Measurements from ENCODE around the gene PEDS1. TPM values are rescaled to one million over a fixed set of nuclear protein-coding genes. Genes with fewer than 3 reads are reported as not detected.
A peak's percentile ranks its signal among the peaks of the same experiment; 100 is the strongest.

Gene PEDS1
- total and polyA plus RNA-seq, 2 of the 13 experiments (the other 11 are each of a cell fraction or from before 2014, with no cell fraction given): 30.5 to 93.9 TPM

GRCh38 chr20:50165684-50166554, 12.4 kb upstream of the PEDS1 start (continued):
- TF ChIP-seq TSC22D2 (CRISPR knock-in tag; IDR thresholded peaks at IDR 0.05; ENCODE audit: borderline replicate concordance) (peak; percentile 52; the same call in 1 of the 2 replicates), ZNF772 (CRISPR knock-in tag; IDR thresholded peaks at IDR 0.05) (peak; percentile 97), FOXM1 (CRISPR knock-in tag; IDR thresholded peaks at IDR 0.05) (no peak), FOSL2 (CRISPR knock-in tag; IDR thresholded peaks at IDR 0.05) (peak; percentile 99), THAP11 (CRISPR knock-in tag; IDR thresholded peaks at IDR 0.05) (peak; percentile 88), MYNN (CRISPR knock-in tag; IDR thresholded peaks at IDR 0.05; ENCODE audit: low read depth) (peak; percentile 60; the same call in 1 of the 2 replicates), CENPBD1 (CRISPR knock-in tag; IDR thresholded peaks at IDR 0.05; ENCODE audit: borderline replicate concordance, low read depth) (peak; percentile 71; the same call in 1 of the 2 replicates), RERE (CRISPR knock-in tag; IDR thresholded peaks at IDR 0.05; ENCODE audit: low read depth) (peak; percentile 67), HBP1 (CRISPR knock-in tag; IDR thresholded peaks at IDR 0.05; ENCODE audit: low read depth) (peak; percentile 87), CAMTA2 (CRISPR knock-in tag; IDR thresholded peaks at IDR 0.05; ENCODE audit: borderline replicate concordance) (peak; percentile 42; the same call in 1 of the 2 replicates), POLR2G (IDR thresholded peaks at IDR 0.05; ENCODE audit: low read depth, low read length) (peak; percentile 96), ZNF496 (CRISPR knock-in tag; IDR thresholded peaks at IDR 0.05; ENCODE audit: insufficient replicate concordance) (no peak), REL (CRISPR knock-in tag; conservative IDR thresholded peaks at IDR 0.05) (no peak; the same call in 1 of the 2 replicates), HMG20B (CRISPR knock-in tag; conservative IDR thresholded peaks at IDR 0.05) (peak; percentile 87), MAF1 (CRISPR knock-in tag; IDR thresholded peaks at IDR 0.05; ENCODE audit: borderline replicate concordance) (peak; percentile 73; the same call in 1 of the 2 replicates), HDAC2 (CRISPR knock-in tag; IDR thresholded peaks at IDR 0.05) (peak; percentile 91; the same call in 1 of the 2 replicates), ZNF256 (CRISPR knock-in tag; conservative IDR thresholded peaks at IDR 0.05) (no peak; the same call in 1 of the 2 replicates), TBP (CRISPR knock-in tag; IDR thresholded peaks at IDR 0.05) (no peak), TCF12 (IDR thresholded peaks at IDR 0.05) (no peak), TCF12 (CRISPR knock-in tag; IDR thresholded peaks at IDR 0.05) (peak; percentile 73), ZFX (CRISPR knock-in tag; IDR thresholded peaks at IDR 0.05; ENCODE audit: low read depth) (peak; percentile 86; the same call in 1 of the 2 replicates)

Data from HepG2 (cell line).